CD4-positive, alpha-beta T cell (primary cell): ENCODE results near the gene C11orf68. TPM values are rescaled to one million over a fixed set of nuclear protein-coding genes. Genes with fewer than 3 reads are reported as not detected.

Experiments
- ATAC-seq: fragments of 200-7000 bp; cut with Tn5 transposase; one replicate; pipeline ENCODE4 v1.10.0; 2022; ENCODE audit warnings: mild to moderate bottlenecking; ENCODE audit not compliant: poor library complexity
- CTCF ChIA-PET: fragments of 350-600 bp; sonication (Branson Sonifier 250); formaldehyde crosslinking; loops from one replicate; lab custom pipeline; 2021; ENCODE audit warnings: antibody characterized with exemption, inconsistent platforms; lab: Charles Lee
- POLR2A ChIA-PET: fragments of 350-600 bp; sonication (Branson Sonifier 250); formaldehyde crosslinking; loops from one replicate; lab custom pipeline; 2021; ENCODE audit warnings: antibody characterized with exemption, inconsistent platforms; lab: Charles Lee
- DNase-seq, 14 experiments: peaks; one replicate each; pipeline ENCODE4 v3.0.0-alpha.2; 2013 to 2020; ENCODE audit warnings: mixed read lengths in 2 of 14
- H3K27ac ChIP-seq, 2 donors: one replicate each; pipeline versions ENCODE4 v1.5.1 to v1.7.0; 2013; ENCODE audit warnings: low read length in 2 of 2, low read depth in 1 of 2, mild to moderate bottlenecking in 1 of 2
- H3K27me3 ChIP-seq, 2 experiments: 1 replicate in 1 of 2; 2 replicates in 1 of 2; pipeline versions ENCODE4 v1.6.1 to v1.7.0; 2013; ENCODE audit warnings: low read length in 2 of 2, control low read depth in 1 of 2, mild to moderate bottlenecking in 1 of 2, moderate library complexity in 1 of 2; ENCODE audit not compliant: insufficient read depth in 2 of 2, control insufficient read depth in 1 of 2
- H3K36me3 ChIP-seq: one replicate; pipeline ENCODE4 v1.6.1; 2013; ENCODE audit warnings: low read length, control low read depth; ENCODE audit not compliant: insufficient read depth
- H3K4me1 ChIP-seq: one replicate; pipeline ENCODE4 v1.6.1; 2013; ENCODE audit warnings: low read length, control low read depth; ENCODE audit not compliant: insufficient read depth
- H3K4me3 ChIP-seq: one replicate; pipeline ENCODE4 v1.5.1; 2013; ENCODE audit warnings: mild to moderate bottlenecking, low read length, moderate library complexity
- H3K9me3 ChIP-seq, 2 experiments: 1 replicate in 1 of 2; 2 replicates in 1 of 2; pipeline versions ENCODE4 v1.6.1 to v1.7.0; 2013; ENCODE audit warnings: low read length in 2 of 2, mild to moderate bottlenecking in 2 of 2, control low read depth in 1 of 2, moderate library complexity in 1 of 2; ENCODE audit not compliant: control insufficient read depth in 1 of 2, insufficient read depth in 1 of 2
- H3K27ac Mint-ChIP-seq: one replicate; pipeline ENCODE4 v1.8.0; 2020; ENCODE audit warnings: mixed read lengths
- H3K27me3 Mint-ChIP-seq: one replicate; pipeline ENCODE4 v1.8.0; 2021; ENCODE audit warnings: mixed read lengths
- H3K36me3 Mint-ChIP-seq: one replicate; pipeline ENCODE4 v1.8.0; 2021; ENCODE audit warnings: low read depth, mixed read lengths
- H3K4me1 Mint-ChIP-seq: one replicate; pipeline ENCODE4 v1.8.0; 2021; ENCODE audit warnings: low read depth, mixed read lengths
- H3K4me3 Mint-ChIP-seq: one replicate; pipeline ENCODE4 v1.8.0; 2020; ENCODE audit warnings: mild to moderate bottlenecking, mixed read lengths
- H3K9me3 Mint-ChIP-seq: one replicate; pipeline ENCODE4 v1.8.0; 2020; ENCODE audit warnings: mixed read lengths
- CTCF ChIP-seq: fragments of 200-600 bp; IDR thresholded peaks from one replicate; pipeline ENCODE4 v1.8.0; 2022; ENCODE audit warnings: antibody characterized with exemption, mild to moderate bottlenecking
- intact Hi-C, 2 experiments: fragments of 100-400 bp; cut with DNase I in 1 of 2; cut with micrococcal nuclease in 1 of 2; formaldehyde crosslinking; loops; one replicate each; pipeline versions ENCODE4 v1.15.1 to v1.9.0; 2023 to 2025; cut with DNase I, micrococcal nuclease
- total RNA-seq, 174 experiments: library from RNA in 2 of 174; stranded (reverse) in 2 of 174; gene quantifications; one replicate each; pipeline ENCODE4 v1.2.3 and lab custom pipeline; 2021 to 2026

C11orf68 gene
- total RNA-seq, 2 experiments from 2014 or later = 13.7 to 13.8 TPM

- Mint-ChIP-seq H3K4me1 (peaks cover 12% of the 10 kb centered on the region), H3K36me3 (peaks cover 50% of the 10 kb centered on the region), H3K27ac (no peak overlapping the region), H3K4me3 (peak overlapping the region; percentile 25), H3K27me3 (no peaks in the 10 kb centered on the region), H3K9me3 (no peaks in the 10 kb centered on the region)
- intact Hi-C loops = no loop called here
- ChIA-PET CTCF (no interaction called here), POLR2A (interaction anchor here (1.3 to 7.1 kb wide), 3 partner anchors 8 to 23 kb away, joined by 6 to 137 read pairs (median 6); partner anchors contain the start of genes CCDC85B, CFL1 and MUS81)
- no peak for TF ChIP-seq CTCF
- Histone ChIP-seq H3K36me3 (peaks cover 56% of the 10 kb centered on the region), H3K9me3 (no peaks in the 10 kb centered on the region), H3K27ac (no peak overlapping the region), H3K27me3 (no peaks in the 10 kb centered on the region), H3K4me1 (peaks cover 41% of the 10 kb centered on the region), H3K4me3 (no peak overlapping the region)
- ATAC-seq (no peak), DNase-seq (peak in 1 of 14 experiments; percentile 32)
These were observed 51.4 kb downstream of the C11orf68 start for GRCh38 chr11:65867284-65868071.

Other genes with a start within 250 kb of the C11orf68 start
- 10 to 100 TPM; 90.9 to 99.6 TPM for gene KAT5, start 206.8 kb downstream of the C11orf68 start, total RNA-seq
- 10 to 100 TPM; 25.3 to 25.9 TPM for gene RNASEH2C, start 198.3 kb downstream of the C11orf68 start, total RNA-seq
- 10 to 100 TPM; 12.7 to 12.8 TPM for gene AP5B1, start 138.1 kb downstream of the C11orf68 start, total RNA-seq
- gene OVOL1, start 132.0 kb downstream of the C11orf68 start, total RNA-seq = under 1 TPM; 0.20 to 0.52 TPM
- gene SNX32, start 85.1 kb downstream of the C11orf68 start, total RNA-seq = under 1 TPM; 0.33 to 0.61 TPM
- 100 to 1,000 TPM; 322 to 331 TPM for gene CFL1, start 60.9 kb downstream of the C11orf68 start, total RNA-seq
- 10 to 100 TPM; 37.7 to 39.2 TPM for gene MUS81, start 58.6 kb downstream of the C11orf68 start, total RNA-seq
- 1 to 10 TPM; 5.2 to 5.9 TPM for gene EFEMP2, start 46.3 kb downstream of the C11orf68 start, total RNA-seq
- gene CTSW, start 39.2 kb downstream of the C11orf68 start, total RNA-seq = 10 to 100 TPM; 20.6 to 21.6 TPM
- 10 to 100 TPM; 19.1 to 19.9 TPM for gene FIBP, start 30.6 kb downstream of the C11orf68 start, total RNA-seq
- gene CCDC85B, start 28.4 kb downstream of the C11orf68 start, total RNA-seq = 10 to 100 TPM; 23.1 to 25.8 TPM
- 1 to 10 TPM; 1.8 to 2.2 TPM for gene FOSL1, start 18.7 kb downstream of the C11orf68 start, total RNA-seq
- 10 to 100 TPM; 58.6 to 59.1 TPM for gene DRAP1, start 364 bp upstream of the C11orf68 start, total RNA-seq
- not detected for gene TSGA10IP, start 26.4 kb upstream of the C11orf68 start, total RNA-seq
- 10 to 100 TPM; 78.6 to 80.2 TPM for gene SART1, start 42.7 kb upstream of the C11orf68 start, total RNA-seq
- gene EIF1AD, start 83.1 kb upstream of the C11orf68 start, total RNA-seq = 10 to 100 TPM; 88.2 to 94.1 TPM
- gene BANF1, start 83.4 kb upstream of the C11orf68 start, total RNA-seq = 10 to 100 TPM; 21.3 to 22.3 TPM
- not detected for gene CST6, start 92.9 kb upstream of the C11orf68 start, total RNA-seq
- gene CATSPER1, start 107.4 kb upstream of the C11orf68 start, total RNA-seq = not detected
- gene GAL3ST3, start 130.1 kb upstream of the C11orf68 start, total RNA-seq = not detected
- 100 to 1,000 TPM; 182 to 196 TPM for gene SF3B2, start 133.3 kb upstream of the C11orf68 start, total RNA-seq
- 100 to 1,000 TPM; 179 to 183 TPM for gene PACS1, start 151.2 kb upstream of the C11orf68 start, total RNA-seq